B cell (primary cell): ENCODE measurements around the gene PDLIM7. TPM values are rescaled to one million over a fixed set of nuclear protein-coding genes. Genes with fewer than 3 reads are reported as not detected.
A peak's percentile ranks its signal among the peaks of the same experiment; 100 is the strongest.

ENCODE experiments used
- ATAC-seq: fragments of 200-7000 bp; cut with Tn5 transposase; one replicate; pipeline ENCODE4 v1.10.0; 2021; ENCODE audit warnings: low read depth, mild to moderate bottlenecking, moderate number of reproducible peaks, moderate library complexity
- CTCF ChIA-PET: fragments of 350-600 bp; sonication (Branson Sonifier 250); formaldehyde crosslinking; loops from one replicate; lab custom pipeline; 2021; ENCODE audit warnings: antibody characterized with exemption, inconsistent platforms; lab: Charles Lee
- POLR2A ChIA-PET: fragments of 350-600 bp; sonication (Branson Sonifier 250); formaldehyde crosslinking; loops from one replicate; lab custom pipeline; 2021; ENCODE audit warnings: antibody characterized with exemption; lab: Charles Lee
- DNase-seq: peaks from one replicate; pipeline ENCODE4 v3.0.0; 2013
- H2AFZ ChIP-seq: 2 replicates; pipeline ENCODE4 v1.6.1; 2012; ENCODE audit warnings: mild to moderate bottlenecking, low read depth, low read length; ENCODE audit not compliant: insufficient read depth, poor library complexity, severe bottlenecking
- H3K27ac ChIP-seq, 2 donors: 1 replicate in 1 of 2; 2 replicates in 1 of 2; pipeline ENCODE4 v1.5.1; 2012 to 2013; ENCODE audit warnings: low read length in 2 of 2, mild to moderate bottlenecking in 2 of 2, moderate library complexity in 1 of 2
- H3K27me3 ChIP-seq, 4 experiments: fragments of 200-600 bp in 1 of 4; sonication (generic) in 1 of 4; replicated peaks in 1 of 4; 1 replicate in 2 of 4; 2 replicates in 2 of 4; pipeline versions ENCODE4 v1.6.1 to v1.7.0; 2013 to 2016; ENCODE audit warnings: low read length in 3 of 4, mild to moderate bottlenecking in 2 of 4, mixed read lengths in 1 of 4, moderate library complexity in 1 of 4; ENCODE audit not compliant: insufficient read depth in 4 of 4, control insufficient read depth in 3 of 4; ENCODE audit errors: control extremely low read depth in 1 of 4
- H3K36me3 ChIP-seq, 2 experiments: replicated peaks in 1 of 2; 1 replicate in 1 of 2; 2 replicates in 1 of 2; pipeline versions ENCODE4 v1.6.1 to v1.7.1; 2013; ENCODE audit warnings: low read length in 1 of 2; ENCODE audit not compliant: insufficient read depth in 2 of 2, control insufficient read depth in 1 of 2; ENCODE audit errors: control extremely low read depth in 1 of 2, extremely low read depth in 1 of 2
- H3K4me1 ChIP-seq, 2 donors: fragments of 200-600 bp in 1 of 2; sonication (generic) in 1 of 2; 1 replicate in 1 of 2; 2 replicates in 1 of 2; pipeline versions ENCODE4 v1.5.1 to v1.6.1; 2013 to 2017; ENCODE audit warnings: low read length in 2 of 2; ENCODE audit not compliant: control insufficient read depth in 2 of 2, insufficient read depth in 2 of 2
- H3K4me2 ChIP-seq: replicated peaks from 2 replicates; pipeline ENCODE3; 2012; ENCODE audit warnings: mild to moderate bottlenecking, low read depth, low read length; ENCODE audit not compliant: poor library complexity, severe bottlenecking
- H3K4me3 ChIP-seq, 5 experiments: fragments of 200-600 bp in 1 of 5; sonication (generic) in 1 of 5; 1 replicate in 3 of 5; 2 replicates in 2 of 5; pipeline versions ENCODE4 v1.5.1 to v1.7.0; 2011 to 2016; ENCODE audit warnings: low read length in 4 of 5, mild to moderate bottlenecking in 4 of 5, low read depth in 2 of 5, control low read depth in 1 of 5, moderate library complexity in 1 of 5; ENCODE audit not compliant: insufficient read depth in 1 of 5; ENCODE audit errors: control extremely low read depth in 1 of 5, extremely low read depth in 1 of 5
- H3K79me2 ChIP-seq: fragments of 200-600 bp; sonication (generic); one replicate; pipeline ENCODE4 v1.6.0; 2016; ENCODE audit warnings: low read length; ENCODE audit not compliant: control insufficient read depth, insufficient read depth
- H3K9ac ChIP-seq: fragments of 200-600 bp; sonication (generic); 2 replicates; pipeline ENCODE4 v1.6.1; 2017; ENCODE audit warnings: mild to moderate bottlenecking, low read length, moderate library complexity
- H3K9me3 ChIP-seq, 3 donors: one replicate each; pipeline versions ENCODE4 v1.6.1 to v1.7.1; 2013; ENCODE audit warnings: low read length in 2 of 3; ENCODE audit not compliant: control insufficient read depth in 2 of 3, insufficient read depth in 1 of 3; ENCODE audit errors: control extremely low read depth in 1 of 3
- H4K20me1 ChIP-seq: 2 replicates; pipeline ENCODE4 v1.6.0; 2012; ENCODE audit warnings: mild to moderate bottlenecking, low read length; ENCODE audit not compliant: insufficient read depth, control insufficient read depth, poor library complexity, severe bottlenecking
- H3K27ac Mint-ChIP-seq: one replicate; pipeline ENCODE4 v1.8.0; 2021; ENCODE audit warnings: mixed read lengths
- H3K27me3 Mint-ChIP-seq: one replicate; pipeline ENCODE4 v1.8.0; 2021; ENCODE audit warnings: mixed read lengths
- H3K4me1 Mint-ChIP-seq: one replicate; pipeline ENCODE4 v1.8.0; 2021; ENCODE audit warnings: mixed read lengths
- H3K4me3 Mint-ChIP-seq: one replicate; pipeline ENCODE4 v1.8.0; 2021; ENCODE audit warnings: mixed read lengths
- H3K9me3 Mint-ChIP-seq: one replicate; pipeline ENCODE4 v1.8.0; 2022; ENCODE audit warnings: mixed read lengths; ENCODE audit not compliant: insufficient read depth
- CTCF ChIP-seq: fragments of 200-600 bp; IDR thresholded peaks from one replicate; pipeline ENCODE4 v1.8.0; 2022; ENCODE audit warnings: antibody characterized with exemption, mild to moderate bottlenecking
- EZH2 ChIP-seq: IDR thresholded peaks from 2 replicates; pipeline ENCODE4 v1.6.1; 2012; ENCODE audit warnings: borderline replicate concordance, low read depth, mild to moderate bottlenecking, moderate library complexity, low read length; ENCODE audit not compliant: insufficient read depth, poor library complexity, severe bottlenecking
- WGBS: methylation state at CpG from one replicate; pipeline ENCODE4 v1.1.5; 2013; ENCODE audit warnings: missing lambda C conversion rate; ENCODE audit not compliant: insufficient coverage; 5-methylcytosine and 5-hydroxymethylcytosine counted together
- intact Hi-C: fragments of 100-400 bp; cut with micrococcal nuclease; formaldehyde crosslinking; loops from one replicate; pipeline ENCODE4 v1.10.0; 2022
- polyA plus RNA-seq: library from polyadenylated mRNA; depleted of rRNA; stranded (reverse); fragments of >200 nt; gene quantifications from 2 replicates; pipeline ENCODE4 v1.2.3, GENCODE V29; 2012
- total RNA-seq, 2 donors: library from RNA; stranded (reverse); fragments of 120-200 nt in 1 of 2; gene quantifications; 1 replicate in 1 of 2; 2 replicates in 1 of 2; pipeline versions ENCODE4 v1.2.3 to v1.2.4, GENCODE V29; 2013 to 2022

The PDLIM7 gene
- total and polyA plus RNA-seq, 2 donors (not counting 1 experiment from before 2014, with no cell fraction given) = 23.9 to 25.8 TPM

- Histone ChIP-seq H4K20me1 (peaks cover 10% of the 10 kb centered on the region), H3K4me3 (no peak overlapping the region), H3K79me2 (peaks cover 3% of the 10 kb centered on the region), H3K36me3 (peaks cover 0 to 7% of the 10 kb centered on the region in 2 experiments), H3K27me3 (no peaks in the 10 kb centered on the region), H3K4me1 (peaks cover 31 to 38% of the 10 kb centered on the region in 2 donors), H3K27ac (no peak overlapping the region), H3K9ac (no peak overlapping the region), H3K9me3 (no peaks in the 10 kb centered on the region), H2AFZ (no peak overlapping the region), H3K4me2 (no peak overlapping the region)
- Mint-ChIP-seq H3K27me3 (no peaks in the 10 kb centered on the region), H3K4me1 (peaks cover 38% of the 10 kb centered on the region), H3K4me3 (no peak overlapping the region), H3K27ac (peak overlapping the region; percentile 37), H3K9me3 (no peaks in the 10 kb centered on the region)
- ATAC-seq = no peak
- TF ChIP-seq CTCF (no peak), EZH2 (no peak)
- POLR2A ChIA-PET = no interaction called here
- no peak for DNase-seq
- 98% methylated on average over 52 of the region's 54 CpGs for WGBS
- CTCF ChIA-PET = interaction anchor here (0.7 to 2.4 kb wide), 6 partner anchors 10 to 585 kb away, joined by 3 to 9 read pairs (median 4); no protein-coding TSS in a partner anchor
- intact Hi-C loops = no loop called here
Measured at GRCh38 chr5:177491983-177492746, 5.2 kb downstream of the PDLIM7 start.

GRCh38 chr5:177491429-177491945 is 5.9 kb downstream of the PDLIM7 start:
- intact Hi-C loops = no loop called here
- Mint-ChIP-seq H3K27ac (no peak overlapping the region), H3K4me1 (peaks cover 37% of the 10 kb centered on the region), H3K27me3 (no peaks in the 10 kb centered on the region), H3K4me3 (no peak overlapping the region), H3K9me3 (no peaks in the 10 kb centered on the region)
- H3K79me2 ChIP-seq = peaks cover 3% of the 10 kb centered on the region
- H3K4me1 ChIP-seq = peaks cover 28 to 32% of the 10 kb centered on the region in 2 donors
- POLR2A ChIA-PET = no interaction called here
- peaks cover 0 to 8% of the 10 kb centered on the region in 2 experiments for H3K36me3 ChIP-seq
- peaks cover 8% of the 10 kb centered on the region for H4K20me1 ChIP-seq
- WGBS = 87% methylated on average over 32 of the region's 43 CpGs
- H3K27ac ChIP-seq = no peak overlapping the region
- no peaks in the 10 kb centered on the region for H3K27me3 ChIP-seq
- H2AFZ ChIP-seq = no peak overlapping the region
- no peak for DNase-seq
- no peaks in the 10 kb centered on the region for H3K9me3 ChIP-seq
- no peak for ATAC-seq
- H3K9ac ChIP-seq = no peak overlapping the region
- H3K4me2 ChIP-seq = no peak overlapping the region
- CTCF ChIA-PET = interaction anchor here (1.7 to 2.4 kb wide), 2 partner anchors 10 to 16 kb away, joined by 4 to 9 read pairs; no protein-coding TSS in a partner anchor
- H3K4me3 ChIP-seq = no peak overlapping the region
- TF ChIP-seq CTCF = peak; percentile 47
- TF ChIP-seq EZH2 = no peak
